Small intestine (tissue), 7 donors: ENCODE data around the gene SIPA1L2. TPM values are rescaled to one million over a fixed set of nuclear protein-coding genes. Genes with fewer than 3 reads are reported as not detected.

ENCODE experiments used
- DNase-seq, 2 donors: peaks; one replicate each; pipeline versions ENCODE4 v3.0.0 to v3.0.0-alpha.2; 2013
- FAIRE-seq: peaks from 2 replicates; lab custom pipeline; 2012; peaks lifted over from hg19 to GRCh38; lab: Jason Lieb, UNC
- H3K27ac ChIP-seq, 3 donors: one replicate each; pipeline ENCODE4 v1.5.1; 2013; ENCODE audit warnings: low read length in 2 of 3, mild to moderate bottlenecking in 2 of 3, control low read depth in 1 of 3, inconsistent platforms in 1 of 3, low read depth in 1 of 3, moderate library complexity in 1 of 3
- H3K27me3 ChIP-seq, 3 donors: one replicate each; pipeline ENCODE4 v1.6.1; 2013; ENCODE audit warnings: low read length in 3 of 3, inconsistent platforms in 1 of 3; ENCODE audit not compliant: control insufficient read depth in 3 of 3, insufficient read depth in 3 of 3
- H3K36me3 ChIP-seq, 3 donors: one replicate each; pipeline ENCODE4 v1.6.1; 2013; ENCODE audit warnings: low read length in 3 of 3, inconsistent platforms in 1 of 3, low read depth in 1 of 3, mild to moderate bottlenecking in 1 of 3, moderate library complexity in 1 of 3; ENCODE audit not compliant: control insufficient read depth in 3 of 3, insufficient read depth in 2 of 3
- H3K4me1 ChIP-seq, 3 donors: one replicate each; pipeline ENCODE4 v1.6.1; 2013; ENCODE audit warnings: low read length in 2 of 3, inconsistent platforms in 1 of 3, low read depth in 1 of 3, mild to moderate bottlenecking in 1 of 3, moderate library complexity in 1 of 3; ENCODE audit not compliant: control insufficient read depth in 3 of 3, insufficient read depth in 2 of 3
- H3K4me3 ChIP-seq, 3 donors: one replicate each; pipeline ENCODE4 v1.5.1; 2013; ENCODE audit warnings: low read length in 3 of 3, control low read depth in 1 of 3, inconsistent platforms in 1 of 3, low read depth in 1 of 3, mild to moderate bottlenecking in 1 of 3, moderate library complexity in 1 of 3
- H3K9me3 ChIP-seq, 2 donors: one replicate each; pipeline ENCODE4 v1.6.1; 2013; ENCODE audit warnings: low read depth in 1 of 2, low read length in 1 of 2; ENCODE audit not compliant: control insufficient read depth in 2 of 2, insufficient read depth in 1 of 2
- WGBS, 3 donors: extraction: QIAGEN DNeasy Blood & Tissue Kit; methylation state at CpG; one replicate each; pipeline ENCODE4 v1.1.7; 2013; 5-methylcytosine and 5-hydroxymethylcytosine counted together
- polyA plus RNA-seq, 4 donors: library from polyadenylated mRNA; stranded (reverse) in 3 of 4; unstranded in 1 of 4; fragments of 200-250 nt in 3 of 4; fragments of 120-200 nt in 1 of 4; gene quantifications; one replicate each; pipeline versions ENCODE4 v1.2.1 to v1.2.3, GENCODE V29; 2013
- donor health status: healthy with polysubstance abuse.
- donor health status: control.
- donor health status: control.
- donor health status: Bipolar disorder and iron deficiency.
- donor health status: healthy.

The SIPA1L2 gene
- polyA plus RNA-seq, 4 donors = 4.1 to 10.6 (median 7.4) TPM

GRCh38 chr1:232625319-232625868 is 4.5 kb downstream of the SIPA1L2 start:
- Histone ChIP-seq H3K27me3 (no peaks in the 10 kb centered on the region), H3K4me1 (peaks cover 5 to 31% (median 9%) of the 10 kb centered on the region in 3 donors), H3K36me3 (no peaks in the 10 kb centered on the region), H3K27ac (no peak overlapping the region), H3K4me3 (no peak overlapping the region), H3K9me3 (no peaks in the 10 kb centered on the region)
- 93 to 98% (median 95%) methylated on average over 11 of the region's 11 CpGs for WGBS, 3 donors
- FAIRE-seq (no peak), DNase-seq (no peak)

DNA sequence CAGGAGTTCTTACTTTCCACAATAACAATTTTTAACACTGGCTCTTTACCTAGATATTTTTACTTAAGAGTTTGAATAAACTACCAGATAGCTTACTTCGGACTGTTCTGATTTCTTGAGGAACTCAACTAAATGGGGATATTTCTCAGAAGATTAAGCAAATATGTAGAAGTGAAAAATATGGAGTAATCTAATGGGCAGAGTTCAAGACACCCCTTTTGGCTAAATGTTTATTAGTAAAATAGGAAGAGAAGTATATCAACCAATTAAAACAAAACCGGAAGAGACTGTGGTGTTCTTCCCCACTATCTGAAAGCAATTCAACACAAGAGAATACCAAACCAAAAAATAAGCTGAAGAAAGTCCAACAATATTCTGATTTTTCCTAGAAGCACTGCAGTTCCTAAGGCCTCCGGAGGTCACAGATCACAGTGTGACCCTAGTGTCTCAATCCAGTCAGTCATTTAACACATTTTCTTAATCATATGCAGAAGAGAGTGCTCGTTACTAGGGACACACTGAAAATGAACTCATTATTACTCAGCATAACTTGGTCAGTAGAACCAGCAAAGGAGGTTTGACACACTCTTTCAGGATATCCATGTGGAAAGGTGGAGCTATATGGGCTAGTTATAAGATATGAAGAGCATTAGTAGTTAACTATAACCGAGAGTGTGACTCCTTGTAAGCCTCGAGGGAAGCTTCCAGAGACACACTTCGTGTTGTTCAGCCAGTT is 5.2 kb downstream of the SIPA1L2 start:
- 49 to 66% (median 61%) methylated on average over 7 of the region's 7 CpGs for whole genome bisulfite sequencing, 3 donors
- Histone ChIP-seq H3K36me3 (no peaks in the 10 kb centered on the region), H3K27me3 (no peaks in the 10 kb centered on the region), H3K27ac (no peak overlapping the region), H3K4me3 (no peak overlapping the region), H3K9me3 (no peaks in the 10 kb centered on the region), H3K4me1 (peaks cover 8 to 34% (median 9%) of the 10 kb centered on the region in 3 donors)
- FAIRE-seq (peak; percentile 30), DNase-seq (no peak)

GRCh38 chr1:232622981-232623380 is 7.0 kb downstream of the SIPA1L2 start:
- peak overlapping the region in 2 of 3 donors; percentile 52 to 90 for H3K27ac ChIP-seq
- 20 to 53% (median 38%) methylated on average over 8 of the region's 8 CpGs for WGBS, 3 donors

DNA sequence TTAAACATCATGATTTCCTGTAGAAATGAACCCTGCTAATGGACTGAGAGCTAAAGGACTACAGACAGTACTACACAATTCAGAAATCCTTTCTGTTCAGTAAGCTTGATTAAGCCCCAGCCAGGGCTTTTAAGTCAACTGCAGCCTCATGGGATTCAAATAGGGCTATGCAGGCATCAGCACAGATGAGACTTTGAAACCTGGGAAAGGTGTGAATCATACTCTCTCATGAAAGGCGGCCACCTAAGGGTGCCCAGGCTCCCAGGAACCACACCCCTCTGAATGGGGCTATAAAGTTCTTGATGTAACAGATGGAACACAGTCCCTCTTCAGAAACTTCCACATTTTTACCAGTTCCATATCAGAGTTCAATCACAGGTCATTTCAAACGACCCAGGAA is 7.6 kb downstream of the SIPA1L2 start:
- Histone ChIP-seq H3K36me3 (no peaks in the 10 kb centered on the region), H3K9me3 (no peaks in the 10 kb centered on the region), H3K4me1 (peaks cover 6 to 31% (median 8%) of the 10 kb centered on the region in 3 donors), H3K27me3 (no peaks in the 10 kb centered on the region), H3K4me3 (no peak overlapping the region), H3K27ac (peak overlapping the region in 2 of 3 donors; percentile 52)
- peak; percentile 90 to 97 for DNase-seq
- peak; percentile 94 for FAIRE-seq
- 11 to 40% (median 12%) methylated on average over 2 of the region's 2 CpGs for WGBS, 3 donors

More at GRCh38 chr1:232622981-232623380, 7.0 kb downstream of the SIPA1L2 start:
- peak in 1 of 2 donors; percentile 67 for DNase-seq
- Histone ChIP-seq H3K4me1 (peaks cover 6 to 34% (median 8%) of the 10 kb centered on the region in 3 donors), H3K9me3 (no peaks in the 10 kb centered on the region), H3K4me3 (no peak overlapping the region), H3K27me3 (no peaks in the 10 kb centered on the region), H3K36me3 (no peaks in the 10 kb centered on the region)
- no peak for FAIRE-seq

DNA sequence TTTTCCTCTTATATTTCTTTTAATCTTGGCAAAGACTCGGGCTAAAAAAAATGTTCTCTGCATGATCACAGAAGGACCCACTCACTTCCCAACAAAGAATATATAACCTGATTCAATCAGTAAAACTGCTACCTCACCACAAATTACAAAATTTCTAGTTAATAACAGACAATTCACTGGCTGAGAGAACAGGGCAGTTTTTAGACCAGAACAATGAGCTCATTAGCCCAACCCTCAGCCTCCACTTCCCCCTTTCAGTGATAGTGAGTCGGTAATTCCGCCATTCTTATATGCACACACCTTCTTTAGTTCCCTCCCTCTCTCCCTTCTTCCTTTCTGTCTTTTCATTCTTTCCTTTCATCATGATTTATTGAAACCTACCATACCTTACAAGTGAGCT is 8.9 kb downstream of the SIPA1L2 start:
- peak overlapping the region in 1 of 3 donors; percentile 53 for H3K27ac ChIP-seq
- FAIRE-seq = no peak
- H3K36me3 ChIP-seq = no peaks in the 10 kb centered on the region
- no peaks in the 10 kb centered on the region for H3K27me3 ChIP-seq
- H3K4me3 ChIP-seq = no peak overlapping the region
- no peak for DNase-seq
- H3K4me1 ChIP-seq = peaks cover 6 to 28% (median 8%) of the 10 kb centered on the region in 3 donors
- WGBS, 3 donors = 56 to 77% (median 61%) methylated on average over 3 of the region's 3 CpGs
- H3K9me3 ChIP-seq = no peaks in the 10 kb centered on the region

DNA sequence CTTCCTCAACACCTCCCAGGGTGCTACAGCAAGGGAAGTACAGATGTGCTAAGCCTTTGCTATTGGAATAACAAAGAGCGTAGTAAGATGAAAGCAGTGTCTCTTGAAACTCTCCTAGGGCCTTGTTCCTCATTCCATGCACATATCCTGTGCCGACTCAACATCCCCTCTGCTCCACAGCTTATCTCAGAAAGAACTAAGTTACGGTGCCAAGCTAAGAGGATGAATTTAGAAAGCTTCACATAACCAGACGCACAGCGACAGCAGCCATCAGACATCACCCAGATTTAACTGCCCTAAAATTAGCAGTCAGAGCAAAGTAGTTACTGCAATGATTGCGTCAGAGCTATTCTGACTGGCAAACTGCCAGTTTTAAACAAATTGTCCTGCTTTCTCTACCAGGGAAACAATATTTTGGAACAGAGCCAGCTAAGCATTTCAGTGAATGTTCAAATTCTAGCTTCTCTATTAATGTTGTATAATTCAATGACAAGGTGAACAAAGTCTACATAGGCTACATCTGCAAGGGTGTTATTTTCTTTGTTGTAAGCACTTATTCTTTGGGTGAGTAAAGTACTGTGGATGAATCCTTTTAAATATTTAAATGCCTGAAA is 9.5 kb downstream of the SIPA1L2 start:
- H3K4me1 ChIP-seq = peaks cover 6 to 28% (median 8%) of the 10 kb centered on the region in 3 donors

GRCh38 chr1:232617237-232617636 is 12.7 kb downstream of the SIPA1L2 start:
- Histone ChIP-seq H3K9me3 (no peaks in the 10 kb centered on the region), H3K27me3 (no peaks in the 10 kb centered on the region), H3K36me3 (no peaks in the 10 kb centered on the region), H3K4me1 (peaks cover 3 to 32% (median 12%) of the 10 kb centered on the region in 3 donors), H3K27ac (no peak overlapping the region), H3K4me3 (no peak overlapping the region)
- WGBS, 3 donors = 87 to 97% (median 91%) methylated on average over 1 of the region's 1 CpG
- FAIRE-seq = no peak
- DNase-seq = no peak

More for the DNA sequence above, 9.5 kb downstream of the SIPA1L2 start:
- Histone ChIP-seq H3K9me3 (no peaks in the 10 kb centered on the region), H3K27me3 (no peaks in the 10 kb centered on the region), H3K27ac (peak overlapping the region in 2 of 3 donors; percentile 34 to 53), H3K36me3 (no peaks in the 10 kb centered on the region), H3K4me3 (no peak overlapping the region)
- FAIRE-seq (peak; percentile 59), DNase-seq (peak; percentile 90 to 93)
- 14 to 25% (median 22%) methylated on average over 6 of the region's 6 CpGs for WGBS, 3 donors

- Histone ChIP-seq H3K9me3 (no peaks in the 10 kb centered on the region), H3K27ac (no peak overlapping the region), H3K4me3 (no peak overlapping the region), H3K4me1 (peaks cover 0 to 14% (median 7%) of the 10 kb centered on the region in 3 donors), H3K36me3 (peaks cover 0 to 4% (median 0%) of the 10 kb centered on the region in 3 donors), H3K27me3 (no peaks in the 10 kb centered on the region)
- no peak for FAIRE-seq
- 52 to 72% (median 69%) methylated on average over 4 of the region's 4 CpGs for WGBS, 3 donors
- DNase-seq = no peak
Measured at GRCh38 chr1:232615306-232615800, 14.6 kb downstream of the SIPA1L2 start.
